Measurements from ENCODE around the gene WASF3.
"Not testable (repeated sequence)": the region's sequence is repeated elsewhere in the genome, so short reads cannot be mapped to it uniquely, and the experiment has no call there.

The WASF3 gene

GRCh38 chr13:26718146-26718545 is 160.7 kb downstream of the WASF3 start:
- no peak for DNase-seq (ENCODE audit: low spot score)

DNA sequence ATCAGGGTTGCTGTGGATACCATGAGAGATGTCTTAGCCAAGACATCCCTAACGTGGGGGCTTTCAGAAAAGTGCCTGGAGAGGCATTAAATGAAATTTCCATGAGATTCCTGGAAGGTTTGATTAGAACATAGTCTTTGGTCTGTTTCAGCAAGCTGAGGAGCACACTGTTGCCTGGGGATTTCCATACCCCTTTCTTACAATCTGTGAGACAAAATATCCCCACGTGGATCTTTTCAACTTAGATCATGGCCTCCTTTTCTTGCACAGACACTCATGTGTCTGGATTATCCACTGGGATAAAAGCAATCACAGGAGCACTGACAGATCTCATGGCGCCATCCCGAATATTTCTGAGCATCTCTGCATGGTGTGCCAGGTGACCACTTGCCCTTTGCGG is 161.4 kb downstream of the WASF3 start:
- DNase-seq (ENCODE audit: low spot score) = no peak

DNA sequence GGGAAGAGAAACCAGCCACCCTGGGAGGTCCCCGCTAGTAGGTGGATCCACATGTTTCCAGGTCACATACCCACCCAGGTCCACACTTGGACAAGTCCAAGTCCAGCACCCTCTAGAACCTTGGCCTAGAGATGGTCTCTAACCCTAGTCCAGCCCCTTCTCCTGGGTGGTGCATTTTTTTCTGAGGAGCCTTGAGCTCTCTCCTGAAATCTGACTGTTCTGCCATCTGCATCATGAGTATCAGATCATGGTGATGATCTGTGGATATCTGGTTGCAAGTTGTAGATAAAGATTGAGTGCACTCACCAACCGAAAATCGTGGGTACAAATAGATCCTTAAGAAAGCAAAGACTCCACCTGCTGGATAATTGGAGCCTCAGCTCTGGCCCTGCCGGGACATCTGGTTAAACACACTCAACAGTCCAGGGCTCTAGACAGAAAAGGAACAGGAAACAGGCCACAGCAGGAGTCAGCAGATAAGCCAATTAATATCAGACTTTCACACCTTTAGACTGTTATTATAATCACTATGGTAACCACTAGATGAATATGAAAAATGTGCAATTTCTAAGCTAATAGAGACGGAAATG is 162.0 kb downstream of the WASF3 start:
- DNase-seq (ENCODE audit: low spot score) = peak; percentile 53

- peak; percentile 71 for DNase-seq (ENCODE audit: low spot score)
Observed at GRCh38 chr13:26721251-26722121, 164.0 kb downstream of the WASF3 start.

DNA sequence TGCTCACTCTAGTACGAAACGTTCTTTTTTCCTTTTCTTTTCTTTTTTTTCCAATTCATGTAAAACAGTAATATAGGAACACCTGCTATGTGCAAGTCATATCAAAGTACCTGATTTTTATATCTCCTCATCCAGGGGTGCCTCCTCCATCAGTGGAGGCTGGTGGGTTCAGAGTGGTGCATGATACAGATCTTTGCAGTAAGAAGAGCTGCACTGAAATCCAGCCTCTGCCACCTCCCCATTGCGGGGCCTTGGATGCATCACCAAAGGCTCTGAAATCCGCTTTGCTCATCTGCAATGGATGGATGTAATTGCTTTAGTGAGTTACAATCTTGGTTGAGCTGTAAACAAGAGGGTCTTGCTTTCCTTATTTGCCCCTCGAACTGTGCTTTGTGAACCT is 164.8 kb downstream of the WASF3 start:
- no peak for DNase-seq (ENCODE audit: low spot score)

DNA sequence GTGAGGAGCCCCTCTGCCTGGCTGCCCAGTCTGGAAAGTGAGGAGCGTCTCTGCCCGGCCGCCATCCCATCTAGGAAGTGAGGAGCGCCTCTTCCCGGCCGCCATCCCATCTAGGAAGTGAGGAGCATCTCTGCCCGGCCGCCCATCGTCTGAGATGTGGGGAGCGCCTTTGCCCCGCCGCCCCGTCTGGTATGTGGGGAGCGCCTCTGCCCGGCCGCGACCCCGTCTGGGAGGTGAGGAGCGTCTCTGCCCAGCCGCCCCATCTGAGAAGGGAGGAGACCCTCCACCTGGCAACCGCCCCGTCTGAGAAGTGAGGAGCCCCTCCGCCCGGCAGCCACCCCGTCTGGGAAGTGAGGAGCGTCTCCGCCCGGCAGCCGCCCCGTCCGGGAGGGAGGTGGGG is 166.1 kb downstream of the WASF3 start:
- not testable (repeated sequence) for DNase-seq (ENCODE audit: low spot score)

DNA sequence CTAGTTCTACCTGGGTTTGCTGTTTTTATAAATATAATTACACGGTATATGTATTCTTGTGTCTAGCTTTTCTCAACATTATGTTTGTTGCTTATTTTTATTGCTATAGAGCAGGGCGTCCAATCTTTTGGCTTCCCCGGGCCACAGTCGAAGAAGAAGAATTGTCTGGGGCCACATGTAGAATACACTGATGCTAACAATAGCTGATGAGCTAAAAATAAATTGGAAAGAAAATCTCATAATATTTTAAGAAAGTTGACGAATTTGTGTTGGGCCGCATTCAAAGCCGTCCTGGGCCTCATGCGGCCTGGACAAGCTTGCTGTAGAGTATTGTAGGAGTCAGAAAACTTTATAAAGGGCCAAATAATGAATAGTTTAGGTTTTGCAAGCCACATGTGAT is 169.2 kb downstream of the WASF3 start:
- no peak for DNase-seq (ENCODE audit: low spot score)

DNA sequence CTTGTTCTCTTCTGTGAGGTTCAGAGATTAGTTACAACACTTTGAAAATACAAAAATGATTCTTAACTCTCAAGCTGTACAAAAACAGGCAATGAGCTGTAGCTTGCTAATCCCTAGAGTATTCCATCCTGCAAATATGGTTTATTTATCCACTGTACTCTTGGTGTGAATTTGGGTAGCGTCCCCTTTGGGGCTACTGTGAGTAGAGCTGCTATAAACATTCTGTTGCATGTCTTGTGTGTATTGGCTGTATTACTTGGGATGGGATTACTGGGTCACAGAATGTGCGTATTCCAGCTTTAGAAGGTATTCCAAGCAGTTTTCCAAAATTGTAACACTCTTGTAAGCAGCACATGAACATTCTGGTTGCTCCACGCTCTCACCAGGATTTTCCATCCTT is 169.6 kb downstream of the WASF3 start:
- DNase-seq (ENCODE audit: low spot score) = no peak

DNA sequence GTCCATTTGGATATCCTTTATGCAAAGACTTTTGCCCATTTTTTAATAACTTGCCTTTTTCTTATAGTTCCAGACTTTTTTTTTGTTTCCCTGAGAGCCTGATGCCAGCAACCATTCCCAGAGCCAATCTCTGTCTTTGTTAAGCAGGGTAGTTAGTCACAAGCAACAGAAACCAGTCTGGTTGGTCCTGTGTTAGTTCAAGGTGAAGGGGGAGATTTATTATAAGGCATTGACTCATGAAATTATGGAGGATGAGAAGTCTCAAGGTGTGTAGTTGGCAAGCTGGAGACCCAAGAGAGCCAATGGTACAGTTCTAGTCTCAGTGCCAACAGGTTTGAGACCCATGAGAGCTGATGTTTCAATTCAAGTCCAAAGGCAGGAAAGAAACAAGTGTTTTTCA is 170.2 kb downstream of the WASF3 start:
- no peak for DNase-seq (ENCODE audit: low spot score)

GRCh38 chr13:26735677-26736076 is 178.2 kb downstream of the WASF3 start:
- DNase-seq (ENCODE audit: low spot score) = no peak

Data from cerebellar cortex (tissue), 1 donor.